GM21360 (cell line): ENCODE data around the gene METTL13.

ENCODE experiments used
- ATAC-seq: cut with Tn5 transposase; IDR thresholded peaks from one replicate; pipeline ENCODE4 v1.9.1; 2021; ENCODE audit warnings: mild to moderate bottlenecking, moderate library complexity; ENCODE audit not compliant: unreplicated experiment

The METTL13 gene

GRCh38 chr1:171841931-171842761, 60.7 kb downstream of the METTL13 start:
- ATAC-seq: no peak

- ATAC-seq: no peak
Measured at GRCh38 chr1:171844381-171844780, 62.9 kb downstream of the METTL13 start.

GRCh38 chr1:171845998-171846397, 64.5 kb downstream of the METTL13 start:
- ATAC-seq: no peak
